HG02870 (cell line): Measurements from ENCODE around the gene IL1B.

Source experiments
- ATAC-seq: cut with Tn5 transposase; IDR thresholded peaks from one replicate; pipeline ENCODE4 v1.9.1; 2021; ENCODE audit warnings: mild to moderate bottlenecking, moderate library complexity; ENCODE audit not compliant: unreplicated experiment

The IL1B gene

GRCh38 chr2:112836695-112837117 is at the start of gene IL1B:
Gene IL1B (minus strand): TSS chr2:112836779. CDS start chr2:112836229, 550 bp downstream.
- no peak for ATAC-seq

DNA sequence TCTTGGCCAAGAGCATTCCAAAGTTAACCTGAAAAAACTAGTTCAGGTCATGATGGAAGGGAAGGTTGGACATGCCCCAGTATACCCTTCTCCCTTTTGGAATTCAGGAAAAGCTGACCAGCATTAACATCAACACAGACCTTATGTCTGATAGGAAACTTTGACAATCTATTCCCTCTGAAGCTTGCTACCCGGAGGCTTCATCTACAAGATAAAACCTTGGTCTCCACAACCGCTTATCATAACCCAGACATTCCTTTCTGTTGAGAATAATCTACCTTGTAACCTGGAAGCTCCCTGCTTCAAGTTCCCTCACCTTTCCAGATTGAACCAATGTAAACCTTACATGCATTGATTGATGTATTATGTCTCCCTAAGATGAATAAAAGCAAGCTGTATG is 49.7 kb upstream of the IL1B start:
- no peak for ATAC-seq

DNA sequence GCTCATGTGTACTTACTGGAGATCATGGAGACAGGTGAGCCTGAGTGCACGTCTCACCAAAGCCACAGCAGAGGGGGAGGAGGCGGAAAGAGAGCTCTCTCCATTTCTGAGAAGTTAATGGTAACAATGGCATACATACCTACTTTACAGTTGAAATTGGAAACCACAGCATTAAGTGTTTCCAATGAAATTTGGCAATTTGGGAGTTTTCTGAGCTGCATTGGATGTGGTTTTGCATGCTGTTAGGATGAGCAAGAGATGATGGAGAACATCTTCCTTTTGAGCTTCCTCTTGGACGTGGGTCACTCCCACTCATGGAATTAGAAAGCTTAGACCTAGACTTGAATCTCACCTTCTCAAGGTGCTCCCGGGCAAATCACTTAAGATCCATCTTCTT is 48.9 kb upstream of the IL1B start:
- no peak for ATAC-seq

DNA sequence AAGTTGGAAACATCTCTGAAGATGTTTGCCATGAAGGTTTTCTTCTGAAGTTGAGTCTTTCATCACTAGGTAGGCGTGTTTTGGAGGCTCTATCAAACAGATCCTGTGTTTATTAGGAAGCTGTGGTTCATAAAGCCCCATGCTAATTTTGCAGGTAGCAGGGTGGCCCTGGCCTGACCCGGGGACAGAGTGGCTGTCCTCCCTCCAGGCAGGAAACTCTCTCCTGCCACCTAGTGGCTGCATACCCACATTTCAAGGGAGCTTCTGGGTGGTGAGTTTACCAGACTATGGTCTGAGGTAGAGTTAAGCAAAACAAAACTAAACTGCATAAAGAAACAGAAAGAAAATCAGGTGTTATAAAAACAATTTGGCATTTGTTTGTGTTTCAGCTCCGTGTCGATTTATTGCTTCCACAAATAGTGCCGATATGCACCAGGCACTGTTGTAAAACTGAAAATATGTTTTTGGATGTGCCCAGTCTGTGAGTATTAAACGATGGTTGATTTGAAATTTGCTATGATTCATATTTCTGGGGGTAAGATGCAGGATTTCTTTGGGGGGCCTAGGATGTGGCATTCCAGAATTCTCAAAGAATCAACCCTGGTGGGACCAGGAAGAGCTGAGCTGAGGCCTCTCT is 48.4 kb upstream of the IL1B start:
- ATAC-seq: peak; percentile 47

DNA sequence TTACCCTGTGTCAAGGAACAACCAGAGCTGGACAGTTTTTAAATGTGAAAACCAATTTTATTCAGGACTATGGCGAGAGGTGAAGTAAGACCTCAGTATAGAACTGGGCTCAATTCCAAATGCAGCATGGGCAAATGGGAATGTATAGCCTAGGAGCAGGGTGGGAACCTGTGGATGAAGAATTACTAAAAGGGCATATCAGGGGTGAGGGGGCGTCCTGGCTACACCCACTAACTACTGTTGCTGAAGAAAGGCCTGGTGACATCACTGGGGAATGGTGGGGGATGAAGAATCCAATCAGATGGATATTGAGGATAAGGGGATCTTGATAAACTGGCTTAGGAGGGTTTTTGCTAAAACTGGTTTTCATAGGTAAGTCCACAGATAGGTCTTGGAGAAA is 47.1 kb upstream of the IL1B start:
- no peak for ATAC-seq

DNA sequence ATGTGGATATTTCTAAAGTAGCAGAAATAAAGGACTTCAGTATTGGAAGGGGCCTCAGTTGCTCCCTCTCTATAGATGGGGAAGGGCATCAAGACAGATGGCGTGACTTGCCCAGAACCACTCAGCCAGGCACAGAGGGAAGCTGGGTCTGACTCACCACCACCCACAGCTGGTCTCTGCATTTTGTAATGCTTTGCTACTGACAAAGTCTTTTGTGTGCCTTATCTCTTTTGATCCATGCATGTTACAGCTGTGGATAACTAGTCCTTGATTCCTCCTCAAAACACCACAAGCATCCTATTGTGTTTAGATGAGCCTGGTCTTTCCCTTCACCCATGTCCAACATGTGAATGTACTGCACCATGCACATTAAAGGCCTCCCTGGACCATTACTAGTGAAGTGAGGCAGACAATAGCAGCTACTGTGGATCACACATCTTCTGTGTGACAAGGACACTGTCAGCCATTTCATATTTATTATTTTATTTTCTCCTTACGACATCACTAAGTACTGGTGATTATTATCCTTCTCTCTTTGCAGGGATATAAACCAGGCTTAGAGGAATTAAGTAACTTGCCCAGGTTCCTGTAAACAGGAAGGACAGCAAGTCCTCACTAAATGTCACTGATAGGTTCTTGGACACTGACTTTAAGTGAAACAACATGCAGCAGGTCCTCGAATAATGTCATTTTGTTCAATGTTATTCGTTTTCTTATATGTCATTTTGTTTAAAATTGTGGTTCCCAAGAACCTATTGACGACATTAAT is 44.8 kb upstream of the IL1B start:
- peak; percentile 71 for ATAC-seq

DNA sequence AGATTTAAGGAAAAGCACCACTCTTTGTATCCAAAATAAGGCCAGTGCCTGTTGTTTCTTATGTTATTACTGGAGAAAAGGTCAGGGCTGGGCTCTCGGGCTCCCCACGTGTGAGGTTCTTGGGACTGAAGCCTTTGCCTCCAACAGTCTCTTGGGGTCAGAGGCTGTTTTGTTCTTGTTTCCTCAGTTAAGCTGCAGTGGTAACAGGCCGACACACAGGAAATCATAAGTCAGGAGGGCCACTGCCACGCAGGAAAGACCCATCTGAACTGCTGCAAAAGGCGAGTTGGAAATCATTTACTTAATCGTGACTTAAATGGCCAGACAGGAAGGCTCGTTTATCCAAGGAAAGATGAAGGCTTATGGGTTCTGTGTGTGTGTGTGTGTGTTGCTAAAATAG is 44.1 kb upstream of the IL1B start:
- no peak for ATAC-seq

DNA sequence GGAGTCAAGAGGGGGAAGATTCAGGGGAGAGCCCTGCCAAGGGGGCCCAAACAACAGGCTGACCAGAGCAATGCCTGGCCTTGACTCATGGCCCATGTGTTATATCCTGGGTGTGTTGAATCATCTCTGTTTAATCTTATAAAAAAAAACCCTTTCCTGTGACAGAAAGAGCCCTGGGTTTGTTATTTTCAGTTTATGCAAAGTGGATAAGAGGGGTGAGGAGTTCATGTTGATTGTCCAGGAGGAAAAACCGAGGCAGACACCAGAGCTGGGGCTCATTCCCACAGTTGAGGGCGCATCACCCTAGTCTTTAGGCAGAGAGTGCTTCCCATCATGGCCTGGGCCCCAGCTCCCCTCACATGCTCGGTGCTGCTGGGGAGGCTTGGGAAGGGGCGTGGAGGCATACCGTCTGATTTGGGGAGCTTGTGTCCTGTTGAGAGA is 43.5 kb upstream of the IL1B start:
- no peak for ATAC-seq

- no peak for ATAC-seq
Observed at GRCh38 chr2:112879491-112880041, 43.0 kb upstream of the IL1B start.

GRCh38 chr2:112877423-112877822 is 40.8 kb upstream of the IL1B start:
- ATAC-seq: no peak

DNA sequence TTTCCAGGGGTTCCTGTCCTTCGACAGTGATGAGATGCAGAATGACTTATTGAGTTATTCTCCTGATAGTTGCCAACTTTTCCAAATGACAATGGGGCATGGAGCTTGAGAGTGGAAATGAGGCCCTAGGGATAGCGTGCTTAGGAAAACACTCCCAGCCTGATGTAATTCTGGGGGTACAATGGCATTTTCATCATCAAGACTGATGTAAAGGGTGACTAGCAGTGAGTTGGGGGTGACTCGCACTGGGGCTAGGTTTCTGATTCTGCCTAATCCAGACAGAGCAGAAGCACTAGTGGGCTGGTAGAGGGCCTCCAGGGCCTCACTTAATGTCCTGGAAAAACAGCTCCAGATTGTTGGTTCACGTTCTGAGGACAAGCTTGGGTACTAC is 40.4 kb upstream of the IL1B start:
- ATAC-seq: no peak

DNA sequence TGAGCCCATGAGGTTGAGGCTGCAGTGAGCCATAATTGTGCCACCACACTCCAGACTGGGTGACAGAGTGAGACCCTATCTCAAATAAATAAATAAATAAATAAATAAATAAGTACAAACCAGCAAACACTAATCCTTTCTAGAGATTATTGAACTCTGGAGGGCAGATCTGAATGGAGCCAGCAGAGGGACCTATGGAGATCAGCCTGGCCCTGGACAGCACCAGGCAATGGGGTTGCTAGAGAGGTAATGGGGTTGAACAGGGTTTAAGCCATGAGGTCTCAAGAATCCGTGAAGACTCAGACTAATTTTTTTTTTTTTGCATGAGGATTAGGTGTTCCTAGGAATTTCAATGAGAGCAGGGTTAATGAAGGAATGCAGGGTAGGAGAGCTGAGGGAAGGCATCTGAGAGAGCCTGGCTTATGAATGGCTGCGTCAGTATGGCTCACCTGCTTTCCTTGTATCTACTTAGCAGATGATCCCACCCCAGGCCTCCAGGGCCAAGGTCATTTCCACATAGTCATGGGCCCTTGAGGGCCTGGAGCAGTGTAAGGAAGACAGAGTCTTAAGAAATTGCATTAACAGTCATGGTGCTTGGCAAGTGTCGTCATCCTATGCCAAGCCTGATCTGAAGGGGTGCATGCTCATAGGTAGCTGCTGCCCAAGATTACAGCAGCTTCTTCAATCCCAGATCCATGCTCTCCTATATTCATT is 39.8 kb upstream of the IL1B start:
- ATAC-seq: no peak

- ATAC-seq: no peak
Observed at GRCh38 chr2:112870841-112871835, 34.6 kb upstream of the IL1B start.

- ATAC-seq: no peak
Observed at GRCh38 chr2:112869258-112869842, 32.8 kb upstream of the IL1B start.

- no peak for ATAC-seq
Observed at GRCh38 chr2:112867701-112868631, 31.4 kb upstream of the IL1B start.

GRCh38 chr2:112866128-112866835 is 29.7 kb upstream of the IL1B start:
- ATAC-seq: no peak

DNA sequence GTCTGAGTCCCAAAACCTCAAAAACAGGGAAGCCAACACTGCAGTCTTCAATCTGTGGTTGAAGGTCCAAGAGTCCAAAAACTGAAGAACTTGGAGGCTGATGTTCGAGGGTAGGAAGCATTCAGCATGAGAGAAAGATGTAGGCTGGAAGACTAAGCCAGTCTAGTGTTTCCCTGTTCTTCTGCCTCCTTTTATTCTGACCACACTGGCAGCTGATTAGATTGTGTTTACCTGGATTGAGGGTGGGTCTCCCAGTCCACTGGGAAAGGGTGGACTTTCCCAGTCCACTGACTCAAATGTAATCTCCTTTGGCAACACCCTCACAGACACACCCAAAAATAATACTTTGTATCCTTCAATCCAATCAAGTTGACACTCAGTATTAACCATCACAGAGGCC is 27.5 kb upstream of the IL1B start:
- ATAC-seq: no peak
